ENCODE data around the gene FKBP6. TPM values are rescaled to one million over a fixed set of nuclear protein-coding genes. Genes with fewer than 3 reads are reported as not detected.
"Not testable (repeated sequence)": the region's sequence is repeated elsewhere in the genome, so short reads cannot be mapped to it uniquely, and the experiment has no call there.

Gene FKBP6
- total and polyA plus RNA-seq, 2 of the 13 experiments (the other 11 are each of a cell fraction or from before 2014, with no cell fraction given) = 0.07 to 0.20 TPM

DNA sequence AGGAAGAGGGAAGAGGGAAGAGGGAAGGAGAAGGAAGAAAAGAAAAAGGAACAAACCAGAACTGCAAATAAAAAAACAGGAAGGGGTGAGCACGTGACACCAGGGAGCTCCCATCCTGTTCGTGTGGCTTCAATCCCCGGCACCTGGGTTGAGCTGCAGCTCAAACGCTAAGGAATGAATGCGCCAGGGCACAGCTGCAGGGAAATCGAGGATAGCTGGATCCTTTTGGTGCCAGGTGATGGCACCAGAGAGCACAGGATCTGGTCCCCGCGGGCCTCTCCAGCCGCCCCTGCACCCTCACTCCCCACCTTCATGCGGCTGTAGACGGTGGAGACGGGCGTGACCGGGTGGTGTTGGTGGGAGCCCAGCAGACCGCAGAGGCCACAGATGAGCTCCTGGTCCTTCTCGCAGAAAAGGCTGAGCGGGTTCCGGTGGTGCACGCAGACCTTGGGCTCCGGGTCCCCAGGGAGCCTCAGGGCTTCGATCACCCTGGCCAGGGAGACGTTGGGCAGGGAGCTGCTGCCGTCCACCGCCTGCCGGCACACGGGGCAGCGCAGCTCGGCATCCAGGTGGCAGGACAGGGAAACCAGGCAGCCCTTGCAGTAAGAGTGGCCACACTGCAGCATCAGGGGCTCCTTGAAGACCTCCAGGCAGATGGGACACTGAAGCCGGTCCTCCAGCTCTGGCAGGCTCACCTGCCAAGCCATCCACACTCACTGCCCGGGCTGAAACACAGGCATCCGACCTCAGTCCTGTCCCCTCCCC lies 3.7 kb upstream of the FKBP6 start (continued):
- TF ChIP-seq, protein P1, sequence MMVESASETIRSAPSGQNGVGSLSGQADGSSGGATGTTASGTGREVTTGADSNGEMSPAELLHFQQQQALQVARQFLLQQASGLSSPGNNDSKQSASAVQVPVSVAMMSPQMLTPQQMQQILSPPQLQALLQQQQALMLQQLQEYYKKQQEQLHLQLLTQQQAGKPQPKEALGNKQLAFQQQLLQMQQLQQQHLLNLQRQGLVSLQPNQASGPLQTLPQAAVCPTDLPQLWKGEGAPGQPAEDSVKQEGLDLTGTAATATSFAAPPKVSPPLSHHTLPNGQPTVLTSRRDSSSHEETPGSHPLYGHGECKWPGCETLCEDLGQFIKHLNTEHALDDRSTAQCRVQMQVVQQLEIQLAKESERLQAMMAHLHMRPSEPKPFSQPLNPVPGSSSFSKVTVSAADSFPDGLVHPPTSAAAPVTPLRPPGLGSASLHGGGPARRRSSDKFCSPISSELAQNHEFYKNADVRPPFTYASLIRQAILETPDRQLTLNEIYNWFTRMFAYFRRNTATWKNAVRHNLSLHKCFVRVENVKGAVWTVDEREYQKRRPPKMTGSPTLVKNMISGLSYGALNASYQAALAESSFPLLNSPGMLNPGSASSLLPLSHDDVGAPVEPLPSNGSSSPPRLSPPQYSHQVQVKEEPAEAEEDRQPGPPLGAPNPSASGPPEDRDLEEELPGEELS (CRISPR knock-in tag; IDR thresholded peaks at IDR 0.05) = peak; percentile 31; the same call in 1 of the 2 replicates
- TF ChIP-seq HDAC1 (CRISPR knock-in tag; IDR thresholded peaks at IDR 0.05) (peak; percentile 47; the same call in 1 of the 2 replicates), YEATS2 (CRISPR knock-in tag; IDR thresholded peaks at IDR 0.05; ENCODE audit: borderline replicate concordance) (0 out of 2 replicates have a peak, but pooled peaks have one; percentile 23), SOX6 (CRISPR knock-in tag; IDR thresholded peaks at IDR 0.05) (peak; percentile 27; the same call in 1 of the 2 replicates), ETV5 (CRISPR knock-in tag; IDR thresholded peaks at IDR 0.05; ENCODE audit: borderline replicate concordance) (peak; percentile 16; the same call in 1 of the 2 replicates), RXRA (CRISPR knock-in tag; IDR thresholded peaks at IDR 0.05) (peak; percentile 32; the same call in 1 of the 2 replicates), ATF7-NPFF (CRISPR knock-in tag; IDR thresholded peaks at IDR 0.05; ENCODE audit: low read depth) (0 out of 2 replicates have a peak, but pooled peaks have one; percentile 38), ZNF292 (CRISPR knock-in tag; IDR thresholded peaks at IDR 0.05; ENCODE audit: borderline replicate concordance, low read depth) (peak; percentile 59; the same call in 1 of the 2 replicates), ZMYM3 (CRISPR knock-in tag; IDR thresholded peaks at IDR 0.05) (0 out of 2 replicates have a peak, but pooled peaks have one; percentile 15), ZNF552 (CRISPR knock-in tag; IDR thresholded peaks at IDR 0.05; ENCODE audit: borderline replicate concordance) (0 out of 2 replicates have a peak, but pooled peaks have one; percentile 26), NR0B2 (CRISPR knock-in tag; IDR thresholded peaks at IDR 0.05) (0 out of 2 replicates have a peak, but pooled peaks have one; percentile 51), ZNF788 (CRISPR knock-in tag; IDR thresholded peaks at IDR 0.05; ENCODE audit: borderline replicate concordance) (peak; percentile 57; the same call in 1 of the 2 replicates), ZMYM4 (CRISPR knock-in tag; IDR thresholded peaks at IDR 0.05) (0 out of 2 replicates have a peak, but pooled peaks have one; percentile 24), ZNF768 (CRISPR knock-in tag; IDR thresholded peaks at IDR 0.05) (0 out of 2 replicates have a peak, but pooled peaks have one; percentile 32), REPIN1 (CRISPR knock-in tag; IDR thresholded peaks at IDR 0.05; ENCODE audit: borderline replicate concordance, low read depth) (0 out of 2 replicates have a peak, but pooled peaks have one; percentile 10), SOX13 (CRISPR knock-in tag; conservative IDR thresholded peaks at IDR 0.05 in 1 of 2, IDR thresholded peaks at IDR 0.05 in 1 of 2) (peak in 1 of 2 experiments; percentile 9; a peak in 1 of 4 replicates)
- TF ChIP-seq, protein P2, sequence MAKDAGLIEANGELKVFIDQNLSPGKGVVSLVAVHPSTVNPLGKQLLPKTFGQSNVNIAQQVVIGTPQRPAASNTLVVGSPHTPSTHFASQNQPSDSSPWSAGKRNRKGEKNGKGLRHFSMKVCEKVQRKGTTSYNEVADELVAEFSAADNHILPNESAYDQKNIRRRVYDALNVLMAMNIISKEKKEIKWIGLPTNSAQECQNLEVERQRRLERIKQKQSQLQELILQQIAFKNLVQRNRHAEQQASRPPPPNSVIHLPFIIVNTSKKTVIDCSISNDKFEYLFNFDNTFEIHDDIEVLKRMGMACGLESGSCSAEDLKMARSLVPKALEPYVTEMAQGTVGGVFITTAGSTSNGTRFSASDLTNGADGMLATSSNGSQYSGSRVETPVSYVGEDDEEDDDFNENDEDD (CRISPR knock-in tag; IDR thresholded peaks at IDR 0.05; ENCODE audit: borderline replicate concordance) = 0 out of 2 replicates have a peak, but pooled peaks have one; percentile 38
- not testable (repeated sequence) for TF ChIP-seq SOX6, SOX13 (IDR thresholded peaks at IDR 0.05)
- TF ChIP-seq, protein P3, sequence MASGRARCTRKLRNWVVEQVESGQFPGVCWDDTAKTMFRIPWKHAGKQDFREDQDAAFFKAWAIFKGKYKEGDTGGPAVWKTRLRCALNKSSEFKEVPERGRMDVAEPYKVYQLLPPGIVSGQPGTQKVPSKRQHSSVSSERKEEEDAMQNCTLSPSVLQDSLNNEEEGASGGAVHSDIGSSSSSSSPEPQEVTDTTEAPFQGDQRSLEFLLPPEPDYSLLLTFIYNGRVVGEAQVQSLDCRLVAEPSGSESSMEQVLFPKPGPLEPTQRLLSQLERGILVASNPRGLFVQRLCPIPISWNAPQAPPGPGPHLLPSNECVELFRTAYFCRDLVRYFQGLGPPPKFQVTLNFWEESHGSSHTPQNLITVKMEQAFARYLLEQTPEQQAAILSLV (CRISPR knock-in tag; IDR thresholded peaks at IDR 0.05; ENCODE audit: borderline replicate concordance) = 0 out of 2 replicates have a peak, but pooled peaks have one; percentile 38
- TF ChIP-seq, protein P4, sequence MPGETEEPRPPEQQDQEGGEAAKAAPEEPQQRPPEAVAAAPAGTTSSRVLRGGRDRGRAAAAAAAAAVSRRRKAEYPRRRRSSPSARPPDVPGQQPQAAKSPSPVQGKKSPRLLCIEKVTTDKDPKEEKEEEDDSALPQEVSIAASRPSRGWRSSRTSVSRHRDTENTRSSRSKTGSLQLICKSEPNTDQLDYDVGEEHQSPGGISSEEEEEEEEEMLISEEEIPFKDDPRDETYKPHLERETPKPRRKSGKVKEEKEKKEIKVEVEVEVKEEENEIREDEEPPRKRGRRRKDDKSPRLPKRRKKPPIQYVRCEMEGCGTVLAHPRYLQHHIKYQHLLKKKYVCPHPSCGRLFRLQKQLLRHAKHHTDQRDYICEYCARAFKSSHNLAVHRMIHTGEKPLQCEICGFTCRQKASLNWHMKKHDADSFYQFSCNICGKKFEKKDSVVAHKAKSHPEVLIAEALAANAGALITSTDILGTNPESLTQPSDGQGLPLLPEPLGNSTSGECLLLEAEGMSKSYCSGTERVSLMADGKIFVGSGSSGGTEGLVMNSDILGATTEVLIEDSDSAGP (CRISPR knock-in tag; IDR thresholded peaks at IDR 0.05; ENCODE audit: borderline replicate concordance) = peak; percentile 72; the same call in 1 of the 2 replicates

Data from HepG2 (cell line).